ENCODE measurements around the gene RSPH9. TPM values are rescaled to one million over a fixed set of nuclear protein-coding genes. Genes with fewer than 3 reads are reported as not detected.

The RSPH9 gene
- total RNA-seq, 1 donor = 0.27 TPM

DNA sequence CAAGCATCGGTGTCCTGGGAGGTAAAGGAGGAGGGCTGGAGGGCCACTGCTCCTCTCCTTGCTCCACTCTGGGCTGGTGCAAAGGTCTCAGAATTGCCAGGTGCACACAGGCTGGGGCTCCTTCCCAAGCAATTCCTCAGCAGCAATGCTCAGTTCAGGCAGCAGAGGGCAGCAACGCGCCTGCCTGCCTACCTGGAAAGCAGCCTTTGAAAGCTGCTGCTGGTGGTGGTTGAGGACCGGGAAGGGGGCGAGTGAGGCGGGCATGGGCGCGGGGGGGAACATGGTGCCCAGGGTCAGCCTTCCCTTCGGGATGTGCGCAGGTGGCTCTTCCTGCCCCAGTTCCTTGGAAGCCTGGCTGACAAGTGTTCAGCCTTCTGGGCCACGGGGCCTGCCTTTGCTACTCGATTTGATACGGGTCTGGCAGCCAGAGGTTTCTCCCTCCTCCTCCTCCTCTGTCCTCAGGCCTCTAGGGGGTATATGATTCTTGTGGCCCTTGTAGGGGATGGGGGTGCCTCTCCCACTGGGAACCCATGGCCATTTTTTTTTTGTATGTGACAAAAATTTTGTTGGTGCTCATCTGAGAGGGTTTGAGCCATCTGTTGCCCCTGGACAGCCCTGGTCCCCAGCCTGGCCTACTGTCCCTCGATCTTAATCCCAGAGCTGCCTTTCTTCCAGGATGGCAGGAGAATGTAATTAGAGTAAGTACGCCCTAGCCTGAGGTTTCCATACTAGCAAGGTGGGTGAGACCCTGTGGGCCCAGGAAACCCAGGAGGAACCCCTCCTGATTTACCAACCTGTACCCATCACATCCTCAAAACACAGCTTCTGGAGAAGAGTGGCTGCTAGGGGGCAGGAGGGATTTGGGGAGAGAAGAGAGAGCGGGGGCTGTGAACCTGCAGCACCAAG lies 22.7 kb downstream of the RSPH9 start:
- DNase-seq (ENCODE audit: low read depth in 2 of 3, low spot score in 2 of 3) = peak; percentile 61 to 80 (median 61)

- peak in 2 of 3 donors; percentile 69 to 79 for DNase-seq (ENCODE audit: low read depth in 2 of 3, low spot score in 2 of 3)
These were observed 23.6 kb downstream of the RSPH9 start for GRCh38 chr6:43668151-43669028.

GRCh38 chr6:43669050-43669921 lies 24.4 kb downstream of the RSPH9 start:
- no peak for DNase-seq (ENCODE audit: low read depth in 2 of 3, low spot score in 2 of 3)

GRCh38 chr6:43669922-43670622 lies 25.2 kb downstream of the RSPH9 start:
- DNase-seq (ENCODE audit: low read depth in 2 of 3, low spot score in 2 of 3) = no peak

DNA sequence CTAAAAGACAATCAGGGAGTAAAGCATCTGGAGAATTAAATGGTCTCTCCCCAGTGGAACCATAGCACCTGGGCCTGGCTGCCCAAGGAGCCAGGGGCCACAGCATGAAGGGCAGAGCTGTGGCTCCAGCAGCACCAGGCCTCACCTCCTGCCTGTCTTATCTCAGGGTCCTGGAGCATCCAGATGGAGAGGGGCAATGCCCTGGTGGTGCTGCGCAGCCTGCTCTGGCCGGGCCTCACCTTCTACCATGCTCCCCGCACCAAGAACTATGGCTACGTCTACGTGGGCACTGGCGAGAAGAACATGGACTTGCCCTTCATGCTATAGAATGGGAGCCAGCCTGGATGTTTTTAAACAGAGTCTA lies 25.8 kb downstream of the RSPH9 start:
- DNase-seq (ENCODE audit: low read depth in 2 of 3, low spot score in 2 of 3) = no peak

GRCh38 chr6:43671011-43671800 lies 26.4 kb downstream of the RSPH9 start:
- no peak for DNase-seq (ENCODE audit: low read depth in 2 of 3, low spot score in 2 of 3)

GRCh38 chr6:43671801-43672690 lies 27.2 kb downstream of the RSPH9 start:
- DNase-seq (ENCODE audit: low read depth in 2 of 3, low spot score in 2 of 3) = no peak

DNA sequence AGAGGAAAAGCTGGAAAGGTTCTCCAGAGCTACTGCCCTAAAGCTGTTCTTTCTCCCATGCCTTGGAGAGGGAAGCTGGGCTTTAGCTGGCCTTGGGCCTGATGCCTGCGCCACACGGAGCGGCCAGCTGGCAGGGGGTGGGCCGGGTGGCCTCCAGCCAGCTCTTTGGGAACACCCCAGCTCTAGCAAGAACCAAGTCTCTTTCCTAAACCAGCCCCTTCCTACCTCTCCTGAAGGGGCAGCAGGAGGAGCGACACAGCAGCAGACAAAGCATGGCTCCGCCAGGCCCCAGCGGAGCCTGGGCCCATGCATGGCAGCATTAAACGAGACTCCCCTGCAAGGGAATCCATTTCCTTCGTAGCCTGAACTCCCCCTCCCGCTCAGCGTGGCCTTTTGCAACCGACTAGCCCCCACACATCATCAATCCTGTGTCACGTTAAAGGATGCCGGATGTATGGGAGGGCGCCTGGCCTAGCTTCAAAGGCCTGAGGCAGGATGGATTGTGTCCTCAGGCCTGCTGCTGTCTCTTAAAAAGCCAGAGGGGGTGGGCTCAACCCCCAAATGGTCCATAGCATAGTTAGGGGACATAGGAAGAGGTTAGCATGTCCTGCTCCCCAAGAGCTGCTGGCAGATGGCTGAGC lies 28.7 kb downstream of the RSPH9 start:
- DNase-seq (ENCODE audit: low read depth in 2 of 3, low spot score in 2 of 3) = no peak

- no peak for DNase-seq (ENCODE audit: low read depth in 2 of 3, low spot score in 2 of 3)
These were observed 29.5 kb downstream of the RSPH9 start for GRCh38 chr6:43674291-43674690.

- DNase-seq (ENCODE audit: low read depth in 2 of 3, low spot score in 2 of 3) = no peak
These were observed 30.1 kb downstream of the RSPH9 start for GRCh38 chr6:43674921-43675320.

- no peak for DNase-seq (ENCODE audit: low read depth in 2 of 3, low spot score in 2 of 3)
These were observed 32.2 kb downstream of the RSPH9 start for GRCh38 chr6:43676962-43677606.

DNA sequence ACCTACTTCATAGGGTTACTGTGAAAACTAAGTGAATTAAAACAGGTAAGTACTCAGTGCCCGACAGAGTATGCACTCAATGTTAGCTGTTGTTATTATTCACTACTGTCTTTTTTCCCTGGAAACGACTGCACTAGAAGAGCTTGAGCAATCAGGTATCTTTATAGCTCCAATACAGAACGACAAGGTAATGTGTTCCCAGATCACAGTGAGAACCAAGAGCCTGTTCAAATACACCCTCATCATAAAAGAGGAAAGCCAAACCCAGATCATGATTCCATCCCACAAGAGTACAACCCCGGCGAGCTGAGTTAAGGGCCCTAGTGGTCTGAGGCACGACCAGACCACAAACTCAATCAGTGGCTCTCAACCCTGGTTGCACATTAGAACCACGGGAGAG lies 32.9 kb downstream of the RSPH9 start:
- no peak for DNase-seq (ENCODE audit: low read depth in 2 of 3, low spot score in 2 of 3)

DNA sequence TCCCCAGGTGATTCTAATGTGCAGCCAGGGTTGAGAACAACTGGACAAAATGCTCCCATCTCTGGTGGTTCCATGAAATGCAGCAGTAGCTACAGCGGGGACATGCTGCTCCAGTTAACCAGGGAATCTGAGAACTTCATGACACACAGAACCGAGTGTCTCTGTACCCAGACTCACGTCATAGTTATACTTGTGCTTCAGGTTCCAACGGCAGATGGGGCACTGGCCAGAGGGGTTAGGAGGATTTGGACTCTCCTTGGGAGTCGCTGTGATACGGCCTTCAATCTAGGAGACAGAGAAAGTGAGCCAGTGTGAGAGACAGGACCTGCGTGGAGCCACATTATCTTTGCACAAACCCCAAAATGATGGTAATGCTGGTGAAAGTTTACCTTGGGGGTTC lies 33.5 kb downstream of the RSPH9 start:
- DNase-seq (ENCODE audit: low read depth in 2 of 3, low spot score in 2 of 3) = no peak

DNA sequence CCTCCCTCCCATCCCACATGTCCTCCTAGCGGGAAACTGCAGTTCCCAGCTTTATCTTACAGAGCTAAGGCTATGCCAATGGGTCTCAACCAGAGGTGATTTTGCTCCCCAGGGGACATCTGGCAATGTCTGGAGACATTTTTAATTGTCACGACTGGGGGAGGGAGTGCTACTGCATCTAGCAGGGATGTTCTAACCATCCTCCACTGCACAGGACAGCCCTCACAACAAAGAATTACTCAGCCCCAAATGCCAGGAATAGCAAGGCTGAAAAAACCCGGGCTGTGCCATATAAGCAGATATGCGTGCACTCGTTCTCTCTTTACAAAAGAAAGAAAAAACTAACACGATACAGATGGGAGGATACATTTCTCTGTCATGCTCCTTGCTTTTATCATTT lies 34.2 kb downstream of the RSPH9 start:
- DNase-seq (ENCODE audit: low read depth in 2 of 3, low spot score in 2 of 3) = no peak

GRCh38 chr6:43680308-43681200 lies 35.7 kb downstream of the RSPH9 start:
- DNase-seq (ENCODE audit: low read depth in 2 of 3, low spot score in 2 of 3) = no peak

GRCh38 chr6:43681303-43681702 lies 36.5 kb downstream of the RSPH9 start:
- DNase-seq (ENCODE audit: low read depth in 2 of 3, low spot score in 2 of 3) = no peak
